ENCODE data around the gene GINS2.

Gene GINS2

GRCh38 chr16:85678016-85678415, 10.7 kb downstream of the GINS2 start:
- no peak overlapping the region for H3K4me3 ChIP-seq (ENCODE audit: low read depth, low read length)
- TF ChIP-seq CTCF (IDR thresholded peaks at IDR 0.05; ENCODE audit: control insufficient read depth, extremely low read depth, insufficient read depth): no peak
- no peak for DNase-seq (ENCODE audit: low read depth)

DNA sequence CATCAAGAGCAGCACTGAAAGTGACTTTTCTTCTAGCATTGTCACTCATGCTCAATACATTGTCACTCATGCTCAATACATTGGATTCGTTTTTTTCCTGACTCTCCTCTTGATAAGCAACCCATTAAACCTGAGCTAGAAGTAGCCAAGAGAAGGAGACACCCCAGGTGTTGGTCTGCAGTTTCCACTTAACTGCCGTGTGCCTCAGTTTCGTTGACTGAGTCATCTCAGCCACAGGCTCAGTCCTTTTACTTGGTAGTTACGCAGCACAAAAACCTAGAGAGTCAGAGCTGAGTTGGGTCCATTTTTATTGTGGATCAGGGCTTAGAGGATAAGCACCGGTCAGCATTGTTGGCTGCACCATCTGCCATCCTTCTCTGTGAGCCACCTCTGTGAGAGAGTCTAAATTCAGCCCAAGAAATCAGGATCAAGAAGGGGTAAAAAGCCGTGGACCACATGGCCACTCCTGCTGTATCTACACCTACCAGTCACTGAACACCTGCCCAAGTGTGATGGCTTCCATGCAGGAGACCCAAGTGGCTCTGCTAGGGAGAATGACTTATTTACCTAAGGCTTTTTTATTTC, 11.3 kb downstream of the GINS2 start:
- DNase-seq (ENCODE audit: low read depth): no peak
- TF ChIP-seq CTCF (IDR thresholded peaks at IDR 0.05; ENCODE audit: control insufficient read depth, extremely low read depth, insufficient read depth): no peak
- no peak overlapping the region for H3K4me3 ChIP-seq (ENCODE audit: low read depth, low read length)

DNA sequence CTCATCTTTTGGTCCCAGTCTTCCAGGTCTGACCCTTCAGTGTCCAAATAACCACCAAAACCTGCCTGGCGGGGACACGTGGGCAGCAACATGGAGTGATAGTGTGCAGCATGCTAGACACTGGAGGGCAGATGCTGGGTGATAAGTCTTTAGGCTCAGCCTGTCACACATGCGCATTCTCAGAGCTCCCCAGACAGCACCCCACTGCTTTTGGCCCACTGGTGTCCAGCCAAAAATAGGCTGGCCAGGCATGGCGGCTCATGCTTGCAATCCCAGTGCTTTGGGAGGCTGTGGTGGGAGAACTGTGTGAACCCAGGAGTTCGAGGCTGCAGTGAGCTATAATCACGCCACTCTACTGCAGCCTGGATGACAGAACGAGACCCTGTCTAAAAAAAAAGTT, 12.3 kb downstream of the GINS2 start:
- no peak for TF ChIP-seq CTCF (IDR thresholded peaks at IDR 0.05; ENCODE audit: control insufficient read depth, extremely low read depth, insufficient read depth)
- no peak for DNase-seq (ENCODE audit: low read depth)
- no peak overlapping the region for H3K4me3 ChIP-seq (ENCODE audit: low read depth, low read length)

GRCh38 chr16:85675251-85675874, 13.4 kb downstream of the GINS2 start:
- peak; percentile 52 for TF ChIP-seq CTCF (IDR thresholded peaks at IDR 0.05; ENCODE audit: control insufficient read depth, extremely low read depth, insufficient read depth)
- no peak overlapping the region for H3K4me3 ChIP-seq (ENCODE audit: low read depth, low read length)
- no peak for DNase-seq (ENCODE audit: low read depth)

DNA sequence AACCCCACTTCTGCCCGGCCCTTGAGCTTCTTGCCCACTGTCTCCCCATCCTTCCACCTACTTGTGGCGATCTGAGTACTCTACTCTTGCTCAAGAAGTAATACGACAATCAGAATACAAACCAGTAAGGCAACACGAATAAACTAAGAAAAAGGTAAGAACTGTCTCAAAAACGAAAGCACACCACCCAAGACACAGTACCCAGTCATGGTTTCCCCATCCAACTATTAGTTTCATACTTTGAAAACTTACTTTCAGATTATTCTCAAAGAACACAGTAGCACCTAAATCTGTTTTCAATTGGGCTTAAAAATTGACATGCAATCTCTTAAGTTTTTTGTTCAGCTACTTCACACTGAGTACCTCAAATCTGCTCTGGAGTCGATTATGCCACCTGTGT, 13.9 kb downstream of the GINS2 start:
- DNase-seq (ENCODE audit: low read depth): no peak
- TF ChIP-seq CTCF (IDR thresholded peaks at IDR 0.05; ENCODE audit: control insufficient read depth, extremely low read depth, insufficient read depth): no peak

GRCh38 chr16:85674418-85674755, 14.4 kb downstream of the GINS2 start:
- H3K4me3 ChIP-seq (ENCODE audit: low read depth, low read length): no peak overlapping the region
- no peak for DNase-seq (ENCODE audit: low read depth)
- TF ChIP-seq CTCF (IDR thresholded peaks at IDR 0.05; ENCODE audit: control insufficient read depth, extremely low read depth, insufficient read depth): no peak

More for the DNA sequence above, 13.9 kb downstream of the GINS2 start:
- H3K4me3 ChIP-seq (ENCODE audit: low read depth, low read length): no peak overlapping the region
